Memory B cell (primary cell): Measurements from ENCODE around the gene TGFB2.

Experiments used
- ATAC-seq: fragments of 150-1000 bp; cut with Tn5 transposase; 2 replicates; pipeline ENCODE4 v1.10.0; 2021; ENCODE audit warnings: low read depth, mild to moderate bottlenecking, moderate library complexity
- DNase-seq, 2 donors: peaks; one replicate each; pipeline ENCODE4 v3.0.0; 2022; ENCODE audit warnings: low spot score in 2 of 2
- H3K27ac Mint-ChIP-seq: one replicate; pipeline ENCODE4 v1.8.0; 2022; ENCODE audit warnings: mild to moderate bottlenecking, moderate library complexity, mixed read lengths
- H3K27me3 Mint-ChIP-seq: one replicate; pipeline ENCODE4 v1.8.0; 2022; ENCODE audit warnings: mixed read lengths
- H3K36me3 Mint-ChIP-seq: one replicate; pipeline ENCODE4 v1.8.0; 2022; ENCODE audit warnings: mild to moderate bottlenecking, mixed read lengths
- H3K4me1 Mint-ChIP-seq: one replicate; pipeline ENCODE4 v1.8.0; 2022; ENCODE audit warnings: mixed read lengths
- H3K4me3 Mint-ChIP-seq: one replicate; pipeline ENCODE4 v1.8.0; 2022; ENCODE audit warnings: mild to moderate bottlenecking, moderate library complexity, mixed read lengths
- H3K9me3 Mint-ChIP-seq: one replicate; pipeline ENCODE4 v1.8.0; 2022; ENCODE audit warnings: mixed read lengths

TGFB2 gene

GRCh38 chr1:218344814-218345672 is at the start of gene TGFB2:
Gene TGFB2 (plus strand): TSS chr1:218345336. CDS start chr1:218346702, 1,366 bp downstream.
- Mint-ChIP-seq H3K4me1 (peaks cover 19% of the 10 kb centered on the region), H3K36me3 (no peaks in the 10 kb centered on the region), H3K9me3 (no peaks in the 10 kb centered on the region), H3K4me3 (no peak within 1 kb of the TSS), H3K27ac (no peak within 1 kb of the TSS), H3K27me3 (no peaks in the 10 kb centered on the region)
- ATAC-seq (peak; percentile 37), DNase-seq (peak; percentile 34 to 38)

GRCh38 chr1:218296162-218296561 is 49.0 kb upstream of the TGFB2 start:
- no peak for DNase-seq
- H3K27me3 Mint-ChIP-seq: no peaks in the 10 kb centered on the region
- no peak overlapping the region for H3K4me3 Mint-ChIP-seq
- ATAC-seq: no peak
- peaks cover 8% of the 10 kb centered on the region for H3K36me3 Mint-ChIP-seq
- H3K4me1 Mint-ChIP-seq: peaks cover 9% of the 10 kb centered on the region
- no peak overlapping the region for H3K27ac Mint-ChIP-seq
- no peaks in the 10 kb centered on the region for H3K9me3 Mint-ChIP-seq

GRCh38 chr1:218297461-218297860 is 47.7 kb upstream of the TGFB2 start:
- no peak overlapping the region for H3K27ac Mint-ChIP-seq
- H3K4me1 Mint-ChIP-seq: peaks cover 9% of the 10 kb centered on the region
- H3K36me3 Mint-ChIP-seq: peaks cover 8% of the 10 kb centered on the region

GRCh38 chr1:218297867-218298266 is 47.3 kb upstream of the TGFB2 start:
- H3K4me1 Mint-ChIP-seq: peaks cover 9% of the 10 kb centered on the region
- peaks cover 8% of the 10 kb centered on the region for H3K36me3 Mint-ChIP-seq
- H3K4me3 Mint-ChIP-seq: no peak overlapping the region
- H3K9me3 Mint-ChIP-seq: no peaks in the 10 kb centered on the region
- H3K27me3 Mint-ChIP-seq: no peaks in the 10 kb centered on the region
- H3K27ac Mint-ChIP-seq: no peak overlapping the region
- DNase-seq (no peak), ATAC-seq (no peak)

More at GRCh38 chr1:218297461-218297860, 47.7 kb upstream of the TGFB2 start:
- DNase-seq: no peak
- Mint-ChIP-seq H3K4me3 (no peak overlapping the region), H3K27me3 (no peaks in the 10 kb centered on the region), H3K9me3 (no peaks in the 10 kb centered on the region)
- ATAC-seq: no peak

- Mint-ChIP-seq H3K27ac (no peak overlapping the region), H3K4me3 (no peak overlapping the region), H3K27me3 (no peaks in the 10 kb centered on the region), H3K4me1 (peaks cover 9% of the 10 kb centered on the region), H3K36me3 (peaks cover 8% of the 10 kb centered on the region), H3K9me3 (no peaks in the 10 kb centered on the region)
- DNase-seq (no peak), ATAC-seq (no peak)
Measured at GRCh38 chr1:218298398-218298797, 46.7 kb upstream of the TGFB2 start.

GRCh38 chr1:218299416-218299815 is 45.7 kb upstream of the TGFB2 start:
- peaks cover 5% of the 10 kb centered on the region for H3K36me3 Mint-ChIP-seq
- H3K9me3 Mint-ChIP-seq: no peaks in the 10 kb centered on the region
- H3K27me3 Mint-ChIP-seq: no peaks in the 10 kb centered on the region
- no peak overlapping the region for H3K27ac Mint-ChIP-seq
- ATAC-seq (no peak), DNase-seq (no peak)
- no peak overlapping the region for H3K4me3 Mint-ChIP-seq
- H3K4me1 Mint-ChIP-seq: peaks cover 6% of the 10 kb centered on the region

GRCh38 chr1:218301217-218301616 is 43.9 kb upstream of the TGFB2 start:
- no peak for ATAC-seq
- H3K27me3 Mint-ChIP-seq: no peaks in the 10 kb centered on the region
- H3K4me1 Mint-ChIP-seq: peaks cover 6% of the 10 kb centered on the region
- no peak overlapping the region for H3K27ac Mint-ChIP-seq
- DNase-seq: no peak
- no peaks in the 10 kb centered on the region for H3K9me3 Mint-ChIP-seq
- no peak overlapping the region for H3K4me3 Mint-ChIP-seq
- H3K36me3 Mint-ChIP-seq: peaks cover 9% of the 10 kb centered on the region

GRCh38 chr1:218302155-218302554 is 43.0 kb upstream of the TGFB2 start:
- DNase-seq: no peak
- H3K4me3 Mint-ChIP-seq: no peak overlapping the region
- no peak overlapping the region for H3K27ac Mint-ChIP-seq
- no peaks in the 10 kb centered on the region for H3K27me3 Mint-ChIP-seq
- peaks cover 5% of the 10 kb centered on the region for H3K4me1 Mint-ChIP-seq
- no peaks in the 10 kb centered on the region for H3K9me3 Mint-ChIP-seq
- peaks cover 8% of the 10 kb centered on the region for H3K36me3 Mint-ChIP-seq
- no peak for ATAC-seq

- Mint-ChIP-seq H3K9me3 (no peaks in the 10 kb centered on the region), H3K4me1 (peaks cover 2% of the 10 kb centered on the region), H3K27me3 (no peaks in the 10 kb centered on the region), H3K36me3 (peaks cover 11% of the 10 kb centered on the region), H3K4me3 (no peak overlapping the region), H3K27ac (no peak overlapping the region)
- DNase-seq: no peak
- no peak for ATAC-seq
Measured at GRCh38 chr1:218303176-218303879, 41.8 kb upstream of the TGFB2 start.

- Mint-ChIP-seq H3K27me3 (no peaks in the 10 kb centered on the region), H3K27ac (no peak overlapping the region), H3K4me1 (no peaks in the 10 kb centered on the region), H3K9me3 (no peaks in the 10 kb centered on the region), H3K36me3 (peaks cover 13% of the 10 kb centered on the region), H3K4me3 (no peak overlapping the region)
- no peak for ATAC-seq
- no peak for DNase-seq
Measured at GRCh38 chr1:218304281-218305039, 40.7 kb upstream of the TGFB2 start.

GRCh38 chr1:218305472-218306064 is 39.6 kb upstream of the TGFB2 start:
- Mint-ChIP-seq H3K27ac (no peak overlapping the region), H3K36me3 (peaks cover 13% of the 10 kb centered on the region)

GRCh38 chr1:218312509-218312908 is 32.6 kb upstream of the TGFB2 start:
- Mint-ChIP-seq H3K36me3 (peaks cover 22% of the 10 kb centered on the region), H3K4me3 (no peak overlapping the region), H3K9me3 (no peaks in the 10 kb centered on the region), H3K4me1 (peaks cover 4% of the 10 kb centered on the region), H3K27me3 (no peaks in the 10 kb centered on the region), H3K27ac (no peak overlapping the region)
- ATAC-seq: no peak
- DNase-seq: no peak

More at GRCh38 chr1:218305472-218306064, 39.6 kb upstream of the TGFB2 start:
- no peaks in the 10 kb centered on the region for H3K4me1 Mint-ChIP-seq
- no peak for ATAC-seq
- no peaks in the 10 kb centered on the region for H3K9me3 Mint-ChIP-seq
- DNase-seq: no peak
- H3K27me3 Mint-ChIP-seq: no peaks in the 10 kb centered on the region
- H3K4me3 Mint-ChIP-seq: no peak overlapping the region

GRCh38 chr1:218314316-218314715 is 30.8 kb upstream of the TGFB2 start:
- Mint-ChIP-seq H3K4me1 (peaks cover 4% of the 10 kb centered on the region), H3K9me3 (no peaks in the 10 kb centered on the region), H3K4me3 (no peak overlapping the region), H3K27me3 (no peaks in the 10 kb centered on the region), H3K27ac (no peak overlapping the region), H3K36me3 (peaks cover 23% of the 10 kb centered on the region)
- no peak for ATAC-seq
- DNase-seq: no peak
